ENCODE data around the gene DDX20.

The DDX20 gene

DNA sequence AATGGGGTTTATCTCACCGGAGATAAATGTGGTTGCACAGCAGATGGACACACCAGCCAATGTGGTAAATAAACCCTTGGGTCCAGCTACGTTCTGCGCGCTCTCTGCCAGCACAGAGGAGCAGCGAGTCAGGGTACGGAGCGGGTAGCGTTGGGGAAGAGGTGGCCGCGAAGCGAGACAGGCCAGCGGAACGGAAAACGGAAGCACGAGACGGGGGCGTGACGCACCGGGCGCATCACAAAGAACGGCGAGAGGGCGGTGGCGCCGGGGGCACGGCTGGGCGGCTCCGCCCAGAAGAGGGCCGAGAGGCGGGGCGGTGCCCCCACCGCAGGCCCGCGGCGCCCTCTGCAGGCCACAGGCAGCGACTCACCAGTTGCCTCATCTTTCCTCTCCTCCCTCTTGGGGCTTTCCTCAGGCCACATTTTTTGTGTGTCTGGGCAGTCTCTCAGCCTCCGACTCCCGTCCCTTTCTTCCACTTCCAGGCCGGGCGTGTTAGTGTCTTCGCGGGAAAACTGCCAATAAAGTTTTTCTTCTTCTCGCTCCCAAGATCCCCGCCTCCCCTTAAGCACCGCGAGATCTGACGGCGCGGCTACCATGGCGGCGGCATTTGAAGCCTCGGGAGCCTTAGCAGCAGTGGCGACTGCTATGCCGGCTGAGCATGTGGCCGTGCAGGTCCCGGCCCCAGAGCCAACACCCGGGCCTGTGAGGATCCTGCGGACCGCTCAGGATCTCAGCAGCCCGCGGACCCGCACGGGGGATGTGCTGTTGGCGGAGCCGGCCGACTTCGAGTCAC, at the start of gene DDX20:
TSS of gene DDX20 (plus strand) at position 571 of the 793 bp plus-strand sequence. CDS start at position 595, 24 bp downstream.
- peak; percentile 99 for DNase-seq

DNA sequence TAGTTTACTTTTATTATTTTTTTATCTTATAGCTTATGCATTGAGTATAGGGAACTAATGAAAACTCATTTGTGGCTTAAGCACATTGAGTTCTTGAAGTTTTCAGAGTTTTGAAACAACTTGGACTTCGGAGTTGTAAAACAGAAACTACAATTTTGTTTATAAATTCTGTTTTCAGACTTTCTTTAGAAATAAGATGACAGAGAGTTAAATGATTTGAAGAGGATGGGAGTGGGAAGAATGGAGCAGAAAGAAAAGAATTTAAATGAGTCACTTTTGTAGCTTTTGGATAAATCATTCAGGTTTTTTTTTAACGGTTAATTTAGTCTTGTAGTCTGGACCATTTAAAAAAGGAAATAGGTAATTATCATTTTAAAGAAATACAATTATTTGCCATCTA, 48.8 kb upstream of the DDX20 start:
- no peak for DNase-seq

DNA sequence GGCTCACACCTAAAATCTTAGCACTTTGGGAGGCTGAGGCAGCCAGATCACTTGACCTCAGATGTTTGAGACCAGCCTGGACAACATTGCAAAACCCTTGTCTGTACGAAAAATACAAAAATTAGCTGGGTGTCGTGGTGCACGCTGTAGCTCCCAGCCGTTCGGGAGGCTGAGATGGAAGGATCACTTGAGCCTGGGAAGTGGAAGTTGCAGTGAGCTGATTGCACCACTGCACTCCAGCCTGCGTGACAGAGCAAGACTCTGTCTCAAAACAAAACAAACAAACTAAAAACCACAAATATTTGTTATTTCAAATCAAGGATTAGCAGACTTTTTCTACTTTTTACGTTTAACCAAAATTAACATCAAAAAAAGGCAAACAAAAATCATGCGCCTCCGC, 47.8 kb upstream of the DDX20 start:
- no peak for DNase-seq

GRCh38 chr1:111709986-111710385, 45.7 kb upstream of the DDX20 start:
- DNase-seq, result no peak

DNA sequence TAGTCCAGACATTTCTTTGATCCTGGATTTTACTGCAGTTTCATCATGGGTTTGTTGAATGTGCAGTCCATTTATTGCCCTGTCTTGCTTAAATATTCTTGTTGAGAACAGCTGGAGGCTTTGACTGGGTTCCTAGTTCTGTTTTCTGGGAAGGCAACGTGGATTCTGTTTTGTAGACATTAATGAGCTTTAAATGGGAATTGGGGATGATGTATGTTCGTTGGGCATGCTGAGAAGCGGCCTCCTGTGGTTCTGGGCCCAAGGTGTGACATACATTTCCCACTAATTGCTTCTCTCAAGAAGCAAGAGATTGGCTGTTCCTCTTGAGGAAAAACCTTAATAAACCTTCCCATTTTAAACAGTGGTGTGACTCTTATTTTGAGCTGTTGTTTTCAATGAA, 39.4 kb upstream of the DDX20 start:
- no peak for DNase-seq

GRCh38 chr1:111717450-111717849, 38.3 kb upstream of the DDX20 start:
- no peak for DNase-seq

DNA sequence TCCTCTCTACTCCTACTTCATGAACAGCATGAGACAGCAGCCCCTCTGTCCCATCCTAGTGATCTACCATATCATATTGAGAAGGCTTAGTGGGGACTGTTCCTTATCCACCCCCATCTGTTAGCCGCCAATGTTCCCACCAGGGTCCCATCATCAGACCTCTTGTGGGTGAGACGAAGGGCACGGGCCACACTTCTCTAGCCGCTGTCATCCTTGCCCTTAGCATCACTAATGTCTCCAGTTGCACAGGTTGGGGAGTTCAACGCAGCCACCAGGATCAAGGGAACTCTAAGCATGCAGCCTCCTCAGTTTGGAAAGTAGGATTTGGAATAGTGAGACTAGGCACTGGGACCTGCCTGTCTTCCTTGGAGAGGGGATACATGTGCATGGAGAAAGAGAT, 36.6 kb upstream of the DDX20 start:
- no peak for DNase-seq

DNA sequence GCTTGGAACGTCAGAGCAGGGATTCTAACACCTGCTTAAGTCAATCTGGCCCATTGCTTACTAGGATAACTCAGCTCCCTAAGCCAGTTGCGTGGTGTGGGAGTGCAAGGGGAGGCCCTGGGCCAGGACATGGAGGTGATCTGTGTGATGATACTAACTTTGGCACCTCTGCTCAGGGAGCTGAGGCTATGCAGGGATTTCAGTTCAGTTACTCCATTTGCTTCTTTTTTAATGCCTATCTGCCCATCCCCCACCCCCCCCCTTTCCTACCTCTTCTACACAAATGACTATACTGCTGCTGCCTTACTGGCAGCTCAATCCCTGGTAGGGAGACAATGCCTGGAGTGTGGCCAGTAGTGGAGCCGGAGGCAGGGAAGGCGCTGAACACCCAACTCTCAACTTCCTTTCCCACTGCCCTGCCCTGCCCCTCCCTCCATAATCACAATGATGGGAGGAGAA, 36.0 kb upstream of the DDX20 start:
- no peak for DNase-seq

DNA sequence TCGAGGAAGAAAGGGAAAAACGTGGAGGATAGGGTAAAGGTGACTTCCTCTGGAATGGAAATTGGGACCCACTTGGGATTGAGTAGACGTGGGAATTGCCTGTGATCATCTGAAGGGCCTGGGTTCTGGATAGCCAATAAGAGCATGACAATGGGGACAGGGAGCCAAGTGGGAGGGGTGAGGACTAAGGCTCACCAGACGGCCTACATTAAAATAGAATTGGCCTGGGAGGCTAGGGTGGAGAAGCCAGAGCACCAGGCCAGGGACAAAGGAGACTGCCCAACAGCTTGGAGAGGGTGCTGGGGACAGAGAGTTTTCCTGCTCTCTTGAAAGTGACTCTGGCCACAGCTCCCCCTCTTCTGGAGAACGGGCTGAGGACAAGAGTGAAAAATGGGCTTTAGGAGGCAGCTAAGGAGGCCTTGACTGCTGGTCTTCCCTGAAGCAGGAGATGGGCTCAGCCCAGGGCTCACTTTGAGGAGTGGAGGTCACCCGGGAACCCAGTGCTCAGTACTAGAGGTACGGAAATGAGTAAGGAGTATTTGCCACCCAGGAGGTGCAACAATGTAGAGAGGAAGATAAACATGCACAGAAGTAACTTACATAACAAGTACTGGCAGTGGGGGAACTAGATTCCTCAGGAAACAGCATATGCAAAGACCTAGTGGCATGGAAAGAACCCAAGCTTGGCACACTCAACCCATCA, 35.3 kb upstream of the DDX20 start:
- DNase-seq, result no peak

- no peak for DNase-seq
Measured at GRCh38 chr1:111720977-111721786, 34.5 kb upstream of the DDX20 start.

- no peak for DNase-seq
Measured at GRCh38 chr1:111723091-111723806, 32.5 kb upstream of the DDX20 start.

- no peak for DNase-seq
Measured at GRCh38 chr1:111723871-111724270, 31.8 kb upstream of the DDX20 start.

DNA sequence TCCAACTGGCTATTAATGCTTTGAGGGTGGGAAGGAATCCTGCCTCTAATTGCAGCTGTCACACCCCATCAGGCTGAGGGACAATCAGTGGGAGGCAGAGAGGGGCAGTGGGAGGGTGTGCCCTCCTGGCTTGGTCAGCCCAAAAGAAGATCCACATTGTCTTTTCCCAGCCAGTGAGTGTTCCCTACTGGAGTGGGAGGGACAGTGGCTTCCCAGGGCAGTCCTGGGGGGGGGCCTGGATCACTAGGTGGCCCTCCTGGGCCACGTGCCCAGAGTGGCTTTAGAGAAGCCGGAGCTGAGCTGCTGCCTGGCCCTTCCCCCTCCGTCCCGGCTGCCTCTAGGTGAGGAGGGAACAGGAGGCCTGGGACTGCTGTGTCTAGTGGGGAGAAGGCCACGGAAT, 30.5 kb upstream of the DDX20 start:
- DNase-seq, result no peak

DNA sequence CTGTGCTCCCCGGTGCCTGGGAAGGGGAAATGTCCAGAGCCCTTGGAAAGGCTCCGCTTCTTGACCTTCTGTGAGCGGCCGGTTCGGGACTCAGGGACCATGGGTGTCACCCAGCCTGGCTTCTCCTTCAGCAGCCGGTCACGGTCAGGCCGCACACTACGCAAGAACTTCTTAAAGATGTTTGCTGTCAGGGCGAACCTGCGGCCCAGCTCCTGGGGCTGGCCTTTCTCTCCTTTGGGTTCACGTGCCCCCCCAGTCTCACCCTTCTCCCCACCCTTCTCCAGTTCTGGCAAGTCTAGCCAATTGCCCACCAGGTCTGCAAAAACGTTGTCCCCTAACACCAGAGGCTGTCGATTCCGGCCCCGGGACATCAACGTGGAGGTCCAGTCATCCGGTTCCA, 28.6 kb upstream of the DDX20 start:
- no peak for DNase-seq

DNA sequence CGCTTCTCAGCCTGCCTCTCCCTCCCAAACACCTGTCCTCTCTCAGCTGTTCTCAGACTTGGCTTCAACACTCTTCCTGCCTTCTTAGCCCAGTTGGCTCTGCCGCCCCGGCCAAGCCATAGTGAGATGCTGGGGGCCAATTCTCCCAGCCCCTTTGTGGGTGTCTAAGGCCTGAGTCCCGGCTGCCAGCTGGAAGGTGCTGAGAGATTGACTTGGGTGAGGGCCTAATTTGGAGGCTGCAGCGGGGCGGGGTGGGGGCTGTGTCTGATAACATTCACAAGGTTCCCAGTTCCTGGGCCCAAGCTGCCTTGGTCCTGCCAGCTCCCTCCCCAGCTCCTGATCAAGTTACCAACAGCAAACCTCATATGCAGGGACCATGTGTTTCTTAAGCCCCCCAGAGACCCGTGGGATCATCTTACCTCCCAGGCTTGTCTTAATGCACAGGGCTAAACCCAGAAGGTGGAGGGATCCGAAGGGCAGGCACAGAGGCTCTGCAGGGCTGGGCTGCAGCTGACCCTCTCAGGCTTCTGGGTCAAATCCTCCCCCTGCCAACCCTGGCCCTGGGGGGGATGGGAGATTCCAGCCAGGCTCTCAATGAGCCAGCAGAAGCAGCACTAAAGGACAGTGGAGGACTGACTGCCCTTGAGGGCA, 26.3 kb upstream of the DDX20 start:
- DNase-seq, result no peak

DNA sequence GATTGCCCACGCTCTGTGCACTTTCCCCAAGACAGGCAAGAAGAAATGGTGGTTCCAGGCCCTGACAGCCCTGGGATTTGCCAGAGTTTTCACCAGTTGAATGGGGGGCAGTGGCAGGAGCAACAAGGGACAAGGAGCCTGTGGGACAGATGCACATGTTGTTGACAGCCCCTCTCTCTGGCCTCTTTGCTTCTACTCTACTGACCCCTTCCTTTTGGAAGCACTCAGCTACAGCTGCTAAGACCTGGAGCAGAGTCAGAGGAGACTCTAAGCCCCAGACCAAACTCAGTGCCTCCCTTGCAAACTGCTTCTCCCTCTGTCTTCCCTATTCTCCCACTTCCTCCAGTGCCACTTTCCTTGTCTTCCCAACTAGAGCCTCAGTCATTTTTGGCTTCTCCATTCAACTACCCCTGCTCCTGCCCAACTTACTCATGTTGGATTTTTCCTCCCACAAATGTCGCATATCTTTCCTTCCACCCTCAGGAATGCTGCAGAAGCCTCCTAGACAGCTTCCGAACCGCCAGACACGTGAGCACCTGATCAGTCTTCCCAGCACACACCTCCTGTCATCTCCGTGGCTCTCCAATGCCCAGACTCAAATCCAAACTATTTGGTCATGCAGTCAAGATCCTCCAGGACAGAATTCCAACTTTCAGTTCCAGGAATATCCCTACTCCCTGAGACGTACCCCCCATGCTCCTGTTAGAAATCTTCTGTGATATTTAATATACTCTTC, 25.6 kb upstream of the DDX20 start:
- DNase-seq, result no peak

DNA sequence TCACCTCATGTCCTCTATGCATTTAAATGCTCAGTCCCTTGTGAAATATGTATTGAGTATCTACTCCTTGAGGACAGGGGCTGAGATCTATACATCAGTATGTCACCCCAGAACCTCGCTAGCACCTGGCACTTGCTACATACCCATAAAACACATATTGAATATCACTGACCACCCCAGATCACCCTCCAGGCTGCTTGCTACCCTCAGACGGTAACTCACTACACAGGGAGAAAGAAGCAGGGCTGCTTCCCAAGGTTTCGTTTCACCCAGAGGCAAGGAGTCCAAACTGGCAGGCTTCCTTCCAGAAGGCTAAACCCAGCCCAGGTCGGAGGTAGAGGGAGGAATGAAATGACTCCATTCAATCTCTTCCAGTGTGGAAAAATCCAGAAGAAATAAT, 25.0 kb upstream of the DDX20 start:
- DNase-seq, result no peak

DNA sequence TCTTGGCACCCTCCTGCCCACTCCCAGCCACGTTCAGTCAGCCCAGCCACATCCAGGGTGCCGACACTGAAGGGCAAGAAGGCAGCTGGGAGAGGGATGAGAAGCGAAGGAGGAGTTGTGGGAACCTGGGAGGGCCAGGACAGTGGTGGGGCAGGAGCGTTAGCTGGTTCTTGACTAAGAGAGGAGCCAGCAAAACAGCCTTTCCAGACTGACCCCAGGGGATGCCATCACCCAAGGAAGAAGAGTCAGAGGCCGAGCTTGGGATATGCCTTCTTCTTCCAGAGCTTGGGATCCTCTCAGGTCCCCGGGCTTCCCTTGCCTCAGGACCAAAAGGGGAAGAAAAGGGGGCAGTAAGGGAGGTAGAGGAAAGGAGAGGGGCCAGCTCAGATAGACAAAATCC, 23.7 kb upstream of the DDX20 start:
- no peak for DNase-seq

GRCh38 chr1:111732718-111733117, 23.0 kb upstream of the DDX20 start:
- DNase-seq, result no peak

GRCh38 chr1:111733183-111733991, 22.3 kb upstream of the DDX20 start:
- peak; percentile 43 for DNase-seq

GRCh38 chr1:111733992-111734341, 21.7 kb upstream of the DDX20 start:
- DNase-seq, result no peak

Measured in hematopoietic multipotent progenitor cell treated with erythropoietin and hydrocortisone succinate and interleukin-3 and kit ligand, for 6 days (in vitro differentiated cells).